Stimulated activated CD4-positive, alpha-beta T cell treated with anti-CD3 and anti-CD28 coated beads, Interleukin-1b, Interleukin-23, amount 100 ng/mL, for 1 hour (primary cell): ENCODE results near the gene NCOA3.

Experiments
- DNase-seq, 2 donors: peaks; one replicate each; pipeline ENCODE4 v3.0.0-alpha.2; 2020; ENCODE audit warnings: low read depth in 2 of 2

The NCOA3 gene

DNA sequence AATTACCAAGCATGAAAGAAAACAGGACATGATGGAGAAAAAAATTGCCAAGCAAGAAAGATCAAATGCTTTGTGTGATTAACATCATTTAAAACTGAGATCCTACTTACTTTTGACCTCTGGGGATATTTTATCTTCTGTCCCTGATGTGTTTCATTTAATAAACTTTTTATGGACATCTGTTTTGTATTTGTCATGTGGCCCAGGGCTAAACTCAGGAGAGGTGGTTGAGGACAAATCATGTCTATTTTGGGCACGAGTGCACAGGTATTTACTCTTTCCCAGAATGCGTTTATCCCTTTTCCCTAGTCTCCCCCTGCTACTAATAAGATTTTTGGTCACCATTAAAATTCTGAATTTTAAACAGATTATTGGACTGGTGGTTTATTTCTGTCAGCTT, 128.2 kb downstream of the NCOA3 start:
- no peak for DNase-seq

DNA sequence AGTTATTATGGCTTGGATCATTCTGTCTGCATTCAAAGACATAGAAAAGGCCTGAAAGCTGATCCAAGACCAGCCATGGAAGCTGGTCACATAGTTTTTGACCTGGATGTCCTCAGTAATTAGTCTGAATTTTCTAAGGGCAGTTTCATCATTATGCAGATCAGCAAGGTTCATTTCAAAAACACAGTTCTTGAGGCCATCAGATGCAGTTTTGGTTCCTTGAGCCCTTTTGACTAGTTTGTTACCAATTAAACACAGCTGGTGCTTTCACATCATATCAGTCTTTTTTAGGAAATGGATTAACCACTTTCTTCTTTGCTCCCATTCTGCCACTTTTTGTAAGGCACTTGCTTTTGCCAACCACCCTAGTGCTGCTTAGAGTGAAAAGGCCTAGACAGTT, 129.4 kb downstream of the NCOA3 start:
- DNase-seq, result no peak

DNA sequence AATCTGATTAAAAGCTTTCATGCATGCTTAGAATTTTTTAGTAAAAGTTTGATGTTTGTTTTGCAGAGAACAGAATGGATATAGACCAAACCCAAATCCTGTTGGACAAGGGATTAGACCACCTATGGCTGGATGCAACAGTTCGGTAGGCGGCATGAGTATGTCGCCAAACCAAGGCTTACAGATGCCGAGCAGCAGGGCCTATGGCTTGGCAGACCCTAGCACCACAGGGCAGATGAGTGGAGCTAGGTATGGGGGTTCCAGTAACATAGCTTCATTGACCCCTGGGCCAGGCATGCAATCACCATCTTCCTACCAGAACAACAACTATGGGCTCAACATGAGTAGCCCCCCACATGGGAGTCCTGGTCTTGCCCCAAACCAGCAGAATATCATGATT, 133.6 kb downstream of the NCOA3 start:
- DNase-seq, result no peak

DNA sequence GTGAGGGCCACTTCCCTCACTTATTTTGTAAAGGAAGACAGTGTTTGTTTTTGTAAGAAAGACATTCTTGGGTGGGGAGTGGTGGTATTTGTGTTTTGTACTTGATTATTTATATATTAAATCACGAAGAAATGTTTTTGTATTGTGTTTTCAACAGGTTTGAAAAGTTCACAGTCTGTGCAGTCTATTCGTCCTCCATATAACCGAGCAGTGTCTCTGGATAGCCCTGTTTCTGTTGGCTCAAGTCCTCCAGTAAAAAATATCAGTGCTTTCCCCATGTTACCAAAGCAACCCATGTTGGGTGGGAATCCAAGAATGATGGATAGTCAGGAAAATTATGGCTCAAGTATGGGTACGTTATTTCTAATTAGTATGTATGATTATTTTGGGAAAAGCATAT, 137.2 kb downstream of the NCOA3 start:
- DNase-seq, result no peak

DNA sequence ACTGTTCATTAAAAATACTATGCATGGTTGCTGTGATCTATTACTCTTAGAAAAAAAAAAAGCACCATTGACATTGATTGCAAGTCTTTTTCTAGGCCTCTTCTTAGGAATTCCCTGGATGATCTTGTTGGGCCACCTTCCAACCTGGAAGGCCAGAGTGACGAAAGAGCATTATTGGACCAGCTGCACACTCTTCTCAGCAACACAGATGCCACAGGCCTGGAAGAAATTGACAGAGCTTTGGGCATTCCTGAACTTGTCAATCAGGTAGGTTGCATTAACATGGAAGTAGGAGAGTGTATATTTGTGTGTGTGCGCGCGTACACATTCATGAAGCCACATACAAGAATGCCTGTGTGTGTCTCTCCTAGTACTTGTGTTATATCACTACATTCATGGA, 140.4 kb downstream of the NCOA3 start:
- DNase-seq, result no peak

DNA sequence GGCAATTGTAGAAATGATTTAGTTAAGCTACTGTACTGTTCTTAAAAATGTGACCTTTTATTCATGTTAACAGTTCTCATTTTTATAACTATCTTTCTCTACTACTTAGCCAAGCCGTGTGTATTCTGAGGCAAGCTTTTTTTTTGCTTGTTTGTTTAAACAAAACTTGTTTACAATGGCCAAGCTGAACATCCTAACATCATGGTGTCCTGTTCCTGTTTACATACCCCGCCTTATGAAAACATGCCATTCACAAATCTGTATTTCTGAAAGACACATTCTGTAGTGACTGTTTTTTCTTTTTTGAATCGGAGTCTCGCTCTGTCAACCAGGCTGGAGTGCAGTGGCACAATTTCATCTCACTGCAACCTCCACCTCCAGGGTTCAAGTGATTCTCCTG, 140.9 kb downstream of the NCOA3 start:
- no peak for DNase-seq

DNA sequence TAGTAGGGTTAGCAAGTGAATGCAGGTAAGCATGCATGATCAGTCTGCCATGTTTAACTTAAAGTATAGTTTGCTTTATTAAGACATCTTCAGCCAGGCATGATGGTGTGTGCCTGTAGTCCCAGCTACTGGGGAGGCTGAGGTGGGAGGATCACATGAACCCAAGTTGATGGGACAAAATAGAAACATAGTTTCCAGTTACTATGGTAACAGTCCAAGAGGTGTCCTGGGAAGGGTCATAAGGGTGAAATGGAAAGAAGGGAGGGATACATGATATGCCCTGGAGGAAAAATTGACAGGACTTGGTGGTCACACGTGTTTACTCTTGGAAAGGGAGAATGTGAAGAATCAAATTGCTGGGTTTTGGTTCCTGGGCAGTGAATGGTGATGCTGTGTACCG, 143.9 kb downstream of the NCOA3 start:
- DNase-seq, result no peak

DNA sequence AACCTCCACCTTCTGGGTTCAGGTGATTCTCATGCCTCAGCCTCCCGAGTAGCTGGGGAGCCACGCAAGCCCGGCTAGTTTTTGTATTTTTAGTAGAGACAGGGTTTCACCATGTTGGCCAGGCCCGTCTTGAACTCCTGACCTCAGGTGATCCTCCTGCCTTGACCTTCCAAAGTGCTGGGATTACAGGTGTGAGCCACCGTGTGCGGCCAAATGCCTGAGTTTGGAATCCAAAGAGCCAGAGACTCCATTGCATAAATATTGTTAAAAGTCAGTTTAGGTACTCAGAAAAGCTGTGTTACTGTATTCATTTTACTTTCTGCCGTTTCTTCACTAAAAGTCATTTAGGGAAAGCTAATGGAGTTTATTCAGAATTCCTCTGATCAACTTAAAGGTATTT, 146.3 kb downstream of the NCOA3 start:
- no peak for DNase-seq

DNA sequence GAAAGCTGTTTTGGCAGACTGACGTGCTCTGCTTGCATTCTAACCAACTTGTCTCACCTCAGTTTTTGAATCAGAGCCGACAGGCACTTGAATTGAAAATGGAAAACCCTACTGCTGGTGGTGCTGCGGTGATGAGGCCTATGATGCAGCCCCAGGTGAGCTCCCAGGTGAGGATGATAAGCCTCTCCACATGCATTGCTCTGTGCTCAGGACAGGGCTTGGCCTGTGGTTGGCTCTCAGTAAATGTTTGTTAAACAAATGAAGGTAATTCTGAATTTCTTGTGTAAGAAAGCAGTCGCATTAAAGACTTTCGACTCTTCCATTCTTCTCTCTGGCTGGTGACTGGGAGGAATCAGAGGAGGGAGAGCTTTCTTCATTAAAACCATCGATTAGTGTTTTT, 147.3 kb downstream of the NCOA3 start:
- no peak for DNase-seq

DNA sequence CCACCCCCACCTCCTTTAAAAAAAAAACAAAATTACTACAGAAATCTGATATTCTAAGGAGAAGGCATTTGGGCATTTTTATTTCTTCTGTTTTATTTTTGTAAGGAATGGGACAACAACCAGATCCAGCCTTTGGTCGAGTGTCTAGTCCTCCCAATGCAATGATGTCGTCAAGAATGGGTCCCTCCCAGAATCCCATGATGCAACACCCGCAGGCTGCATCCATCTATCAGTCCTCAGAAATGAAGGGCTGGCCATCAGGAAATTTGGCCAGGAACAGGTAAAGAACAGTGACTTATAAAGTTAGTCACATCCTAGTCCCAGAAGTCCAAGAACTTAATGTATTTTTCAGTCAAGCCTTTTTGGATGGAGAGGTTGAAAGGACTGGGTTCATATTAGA, 150.6 kb downstream of the NCOA3 start:
- DNase-seq, result no peak

DNA sequence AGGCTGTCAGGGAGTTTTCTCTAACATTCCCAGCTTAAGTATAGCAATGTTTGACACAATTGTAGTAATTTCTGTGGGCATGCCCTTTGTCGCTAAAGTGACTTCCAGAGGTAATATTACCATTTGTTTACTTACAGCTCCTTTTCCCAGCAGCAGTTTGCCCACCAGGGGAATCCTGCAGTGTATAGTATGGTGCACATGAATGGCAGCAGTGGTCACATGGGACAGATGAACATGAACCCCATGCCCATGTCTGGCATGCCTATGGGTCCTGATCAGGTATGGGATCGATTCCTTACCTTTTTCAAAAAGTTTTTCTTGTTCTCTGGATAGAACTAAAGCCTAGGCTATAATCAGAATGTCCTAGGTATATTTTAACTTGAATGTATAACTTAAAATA, 151.1 kb downstream of the NCOA3 start:
- DNase-seq, result no peak

DNA sequence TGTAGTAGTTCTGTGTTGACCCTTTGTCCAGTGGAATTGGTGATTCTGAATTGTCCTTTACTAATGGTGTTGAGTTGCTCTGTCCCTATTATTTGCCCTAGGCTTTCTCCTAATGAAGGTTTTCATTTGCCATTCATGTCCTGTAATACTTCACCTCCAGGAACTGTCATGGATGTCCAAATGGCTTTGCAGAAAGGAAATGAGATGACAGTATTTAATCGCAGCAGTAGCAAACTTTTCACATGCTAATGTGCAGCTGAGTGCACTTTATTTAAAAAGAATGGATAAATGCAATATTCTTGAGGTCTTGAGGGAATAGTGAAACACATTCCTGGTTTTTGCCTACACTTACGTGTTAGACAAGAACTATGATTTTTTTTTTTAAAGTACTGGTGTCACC, 152.2 kb downstream of the NCOA3 start:
- no peak for DNase-seq

DNA sequence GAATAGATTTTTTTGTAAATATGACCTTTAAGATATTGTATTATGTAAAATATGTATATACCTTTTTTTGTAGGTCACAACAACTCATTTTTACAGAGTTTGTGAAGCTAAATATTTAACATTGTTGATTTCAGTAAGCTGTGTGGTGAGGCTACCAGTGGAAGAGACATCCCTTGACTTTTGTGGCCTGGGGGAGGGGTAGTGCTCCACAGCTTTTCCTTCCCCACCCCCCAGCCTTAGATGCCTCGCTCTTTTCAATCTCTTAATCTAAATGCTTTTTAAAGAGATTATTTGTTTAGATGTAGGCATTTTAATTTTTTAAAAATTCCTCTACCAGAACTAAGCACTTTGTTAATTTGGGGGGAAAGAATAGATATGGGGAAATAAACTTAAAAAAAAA, 152.7 kb downstream of the NCOA3 start:
- DNase-seq, result no peak

DNA sequence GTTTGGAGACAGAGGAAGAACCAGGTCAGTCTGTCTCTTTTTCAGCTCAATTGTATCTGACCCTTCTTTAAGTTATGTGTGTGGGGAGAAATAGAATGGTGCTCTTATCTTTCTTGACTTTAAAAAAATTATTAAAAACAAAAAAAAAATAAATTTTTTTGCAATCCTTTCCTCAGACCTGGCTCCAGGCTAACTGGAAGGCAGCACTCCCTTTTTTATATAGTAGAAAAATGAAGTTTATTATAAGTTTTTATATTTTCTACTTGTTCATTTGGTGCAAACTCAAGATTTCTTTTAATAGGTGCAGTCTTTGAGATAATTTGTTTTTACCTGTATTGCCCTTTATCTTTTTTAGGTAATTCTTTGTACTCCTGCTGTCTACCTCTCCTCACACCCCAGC, 153.9 kb downstream of the NCOA3 start:
- no peak for DNase-seq

DNA sequence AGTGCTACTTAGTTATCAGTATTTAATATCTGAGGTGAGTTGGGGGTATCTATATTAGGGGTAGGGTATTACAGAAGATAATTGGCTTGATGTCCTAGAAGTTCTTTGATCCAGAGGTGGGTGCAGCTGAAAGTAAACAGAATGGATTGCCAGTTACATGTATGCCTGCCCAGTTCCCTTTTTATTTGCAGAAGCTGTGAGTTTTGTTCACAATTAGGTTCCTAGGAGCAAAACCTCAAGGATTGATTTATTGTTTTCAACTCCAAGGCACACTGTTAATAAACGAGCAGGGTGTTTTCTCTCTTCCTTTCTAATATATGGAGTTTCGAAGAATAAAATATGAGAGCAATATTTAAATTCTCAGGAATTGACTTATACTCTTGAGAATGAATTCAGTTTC, 154.6 kb downstream of the NCOA3 start:
- no peak for DNase-seq

DNA sequence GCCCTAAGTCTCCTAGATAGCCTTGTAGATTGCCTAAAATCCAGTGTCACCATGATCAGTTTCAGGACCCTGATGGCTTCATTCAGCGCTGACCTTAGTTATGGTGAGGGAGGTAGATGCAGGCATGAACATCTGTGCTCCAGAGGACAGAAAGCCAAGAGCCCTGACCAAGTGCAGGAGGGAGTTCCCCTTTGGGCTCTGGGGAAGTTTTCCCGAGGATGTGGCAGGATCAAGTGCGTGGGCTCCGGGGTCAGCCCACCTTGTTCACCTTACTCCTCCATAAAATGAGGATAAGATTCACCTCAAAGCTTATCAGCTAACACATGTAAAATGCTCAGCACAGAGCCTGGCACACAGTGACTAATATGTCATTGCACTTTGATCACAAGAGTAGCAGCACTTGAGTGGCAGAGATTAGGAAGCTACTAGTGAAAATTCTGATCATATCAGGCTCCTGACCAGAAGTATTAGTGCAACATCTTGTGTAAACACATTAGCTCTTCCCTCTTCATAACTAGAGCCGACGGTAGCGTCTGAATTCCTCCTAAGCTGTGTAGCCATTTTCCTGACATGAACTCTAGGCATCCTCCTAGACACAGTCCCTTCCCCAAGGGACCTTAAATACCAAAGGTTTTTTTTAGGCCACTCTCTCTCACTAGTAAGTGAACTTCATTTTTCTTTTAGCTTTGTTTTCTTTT, 158.4 kb downstream of the NCOA3 start:
- no peak for DNase-seq

DNA sequence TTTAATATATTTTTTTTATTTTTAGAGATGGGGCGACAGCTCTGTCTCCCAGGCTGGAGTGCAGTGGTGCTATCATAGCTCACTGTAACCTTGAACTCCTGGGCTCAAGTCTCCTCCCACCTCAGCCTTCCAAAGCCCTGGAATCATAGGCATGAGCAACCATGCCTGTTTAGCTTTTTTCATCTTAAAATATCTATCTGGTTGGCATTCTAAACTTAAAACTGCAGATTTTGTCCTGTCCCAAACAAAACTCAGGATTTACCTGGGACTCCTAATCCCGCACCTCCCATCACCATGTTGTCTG, 158.9 kb downstream of the NCOA3 start:
- no peak for DNase-seq

DNA sequence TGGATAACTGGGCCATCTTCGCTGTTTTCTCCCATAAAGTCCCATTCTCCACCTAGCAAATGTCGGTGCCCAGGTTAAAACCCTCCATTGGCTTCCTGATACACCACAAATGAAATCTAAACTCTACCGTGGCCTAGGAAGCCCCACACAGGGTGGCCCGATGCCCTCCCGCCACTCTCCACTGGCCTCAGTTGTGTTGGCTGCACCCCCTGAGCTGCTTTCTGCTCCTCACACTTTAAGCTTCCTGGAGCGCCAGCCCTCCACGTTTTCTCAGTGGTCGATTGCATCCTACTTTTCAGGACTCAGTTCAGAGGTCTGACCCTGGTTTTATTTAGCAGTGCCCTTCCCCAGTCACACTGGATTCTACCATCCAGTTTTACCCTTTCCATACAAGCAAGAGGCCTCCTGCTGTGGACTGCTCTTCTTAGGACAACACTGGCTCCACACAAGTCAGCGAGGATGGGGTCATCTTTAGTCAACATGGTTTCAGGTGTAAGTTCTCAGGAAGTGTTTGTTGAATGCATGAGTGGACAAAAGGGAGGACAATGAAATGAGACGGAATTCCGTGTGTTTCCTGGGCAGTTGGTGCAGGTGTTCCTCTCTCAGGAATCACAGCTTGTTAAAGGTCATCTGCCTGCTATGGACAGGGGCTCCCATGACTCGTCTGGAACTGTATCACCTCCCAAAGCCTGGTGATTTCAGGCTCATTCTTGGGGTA, 159.5 kb downstream of the NCOA3 start:
- no peak for DNase-seq

DNA sequence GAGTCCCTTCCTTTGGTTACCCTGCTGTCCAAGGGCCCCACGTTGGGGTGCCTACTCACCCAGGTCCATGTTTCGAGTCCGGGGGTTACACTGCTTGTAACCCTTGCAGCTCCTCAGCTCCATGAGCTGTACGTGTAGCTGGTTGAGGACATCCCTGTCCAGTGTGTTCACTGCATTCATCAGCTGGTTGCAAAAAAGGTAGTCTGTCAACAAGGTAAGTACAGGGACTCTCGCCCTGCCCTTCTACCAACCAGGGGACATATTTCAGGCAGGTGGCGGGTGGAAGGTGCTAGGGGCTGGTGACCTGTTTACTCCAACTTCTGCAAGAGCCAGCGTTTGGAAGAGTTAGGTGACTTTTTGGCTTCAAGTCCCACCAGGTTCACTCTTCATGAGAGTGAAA, 160.0 kb downstream of the NCOA3 start:
- no peak for DNase-seq

DNA sequence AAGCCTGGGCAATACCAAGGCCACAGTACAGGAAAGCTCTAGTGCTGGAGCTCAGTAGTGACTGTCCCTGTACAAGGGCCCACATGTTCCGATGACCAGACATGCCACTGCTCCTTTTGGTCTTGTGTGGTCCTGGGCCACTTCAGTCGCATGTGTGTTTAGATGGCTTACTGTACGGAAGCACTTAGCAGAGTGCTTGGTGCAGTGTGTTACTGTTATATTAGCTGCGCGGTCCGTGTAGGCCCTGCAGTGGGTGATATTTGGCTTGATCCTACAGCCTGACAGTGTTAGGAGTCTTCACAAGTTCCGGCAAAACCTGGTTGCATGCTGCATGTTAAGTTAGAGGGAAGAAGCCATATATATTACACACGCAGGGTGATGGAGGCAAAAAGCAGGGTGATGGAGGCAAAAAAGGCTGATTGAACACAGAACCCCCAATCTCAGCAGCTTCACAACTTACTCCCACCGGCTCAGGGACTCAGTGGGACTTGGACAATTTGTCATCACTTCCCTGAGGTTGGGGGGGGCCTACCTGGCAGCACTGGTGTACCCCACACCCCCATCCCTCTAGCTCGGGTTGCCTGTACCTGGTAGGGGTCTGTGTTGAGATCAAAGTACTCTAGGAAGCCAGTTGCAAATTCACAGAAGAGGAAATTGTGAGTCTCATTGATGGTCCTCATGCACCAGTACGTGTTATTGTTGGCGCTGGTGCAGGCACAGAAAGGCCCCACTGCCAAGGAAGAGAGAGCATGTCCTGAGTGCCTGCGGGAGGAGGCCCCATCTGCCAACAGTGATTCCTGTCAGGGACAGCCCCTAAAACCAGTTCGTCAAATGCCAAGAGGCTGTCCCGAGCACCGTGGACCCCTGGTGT, 161.0 kb downstream of the NCOA3 start:
- no peak for DNase-seq

DNA sequence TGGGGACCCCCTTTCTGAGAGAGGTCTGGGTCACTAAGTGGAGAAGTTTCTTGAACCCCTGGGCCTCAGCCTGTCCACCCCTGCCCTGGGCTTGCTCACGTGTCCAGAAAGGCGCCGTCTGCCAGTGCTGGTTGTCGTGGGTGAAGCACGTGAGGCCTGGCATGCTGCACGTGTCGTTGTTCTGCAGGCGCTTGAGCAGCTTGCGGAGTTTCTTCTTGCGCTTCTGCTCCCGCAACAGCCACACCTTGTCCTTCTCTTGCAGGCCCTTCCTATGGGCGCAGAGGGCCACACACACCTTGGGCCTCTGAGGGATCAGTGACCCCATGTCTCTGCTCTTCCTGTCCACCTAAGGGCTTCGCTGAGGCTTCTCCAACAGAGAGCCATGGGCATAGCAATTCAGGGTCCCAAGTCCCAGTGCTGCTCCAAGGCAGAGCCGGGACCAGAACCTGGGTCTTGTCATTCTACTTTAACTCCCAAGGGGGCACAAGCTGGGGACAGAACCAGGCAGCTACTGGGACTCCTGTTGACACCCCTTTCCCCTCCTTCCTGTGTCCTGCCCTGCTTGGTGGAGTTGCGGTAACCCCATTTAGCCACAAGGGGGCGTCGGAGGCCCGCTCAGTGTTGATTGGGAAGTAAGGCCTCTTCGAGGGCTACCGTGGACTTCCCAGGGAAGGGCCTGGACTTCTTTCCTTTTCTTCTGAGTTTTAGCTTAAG, 161.8 kb downstream of the NCOA3 start:
- peak; percentile 29 to 48 for DNase-seq

DNA sequence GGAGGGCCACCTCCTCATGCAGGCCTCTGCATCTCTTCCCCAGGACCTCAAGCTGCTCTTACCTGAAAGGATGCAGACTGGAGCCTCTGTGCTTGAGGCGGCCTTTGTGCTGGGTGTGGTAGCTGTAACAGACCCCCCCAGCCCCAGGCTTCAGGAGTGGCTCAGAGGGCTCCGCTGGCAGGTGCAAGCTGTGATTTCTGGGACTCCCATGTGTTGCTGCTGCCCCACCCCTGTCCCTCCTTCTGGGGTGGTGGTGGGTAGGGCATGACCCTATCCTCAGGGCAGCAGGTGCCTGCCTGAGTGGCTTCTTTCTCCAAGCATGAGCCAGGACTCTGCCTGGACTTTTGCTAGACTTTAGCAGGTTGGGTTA, 162.4 kb downstream of the NCOA3 start:
- no peak for DNase-seq
